ENCODE measurements around the gene ZNF148.

ZNF148 gene

GRCh38 chr3:125186261-125186787 is 188.8 kb downstream of the ZNF148 start:
- DNase-seq: no peak

DNA sequence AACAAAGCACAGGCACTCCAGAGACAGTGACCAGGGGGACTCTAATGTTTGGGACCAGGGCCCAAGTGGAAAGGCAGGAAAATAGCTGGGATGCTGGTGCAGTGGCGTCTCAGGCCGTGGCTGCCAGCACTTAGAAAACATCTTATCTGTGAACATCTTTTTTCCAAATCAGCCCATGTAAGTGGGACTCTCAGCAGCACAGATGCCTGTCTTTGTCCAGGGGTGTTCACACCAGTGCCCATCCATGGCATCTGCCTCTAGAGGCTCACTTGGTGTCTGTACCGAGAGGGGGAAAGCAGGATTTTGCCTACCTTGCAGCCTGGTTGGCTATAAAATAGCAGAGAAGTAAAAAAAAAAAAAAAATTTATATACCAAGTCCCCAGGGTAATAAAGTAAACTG is 189.3 kb downstream of the ZNF148 start:
- DNase-seq: no peak

- DNase-seq: no peak
Observed at GRCh38 chr3:125179884-125180240, 195.3 kb downstream of the ZNF148 start.

DNA sequence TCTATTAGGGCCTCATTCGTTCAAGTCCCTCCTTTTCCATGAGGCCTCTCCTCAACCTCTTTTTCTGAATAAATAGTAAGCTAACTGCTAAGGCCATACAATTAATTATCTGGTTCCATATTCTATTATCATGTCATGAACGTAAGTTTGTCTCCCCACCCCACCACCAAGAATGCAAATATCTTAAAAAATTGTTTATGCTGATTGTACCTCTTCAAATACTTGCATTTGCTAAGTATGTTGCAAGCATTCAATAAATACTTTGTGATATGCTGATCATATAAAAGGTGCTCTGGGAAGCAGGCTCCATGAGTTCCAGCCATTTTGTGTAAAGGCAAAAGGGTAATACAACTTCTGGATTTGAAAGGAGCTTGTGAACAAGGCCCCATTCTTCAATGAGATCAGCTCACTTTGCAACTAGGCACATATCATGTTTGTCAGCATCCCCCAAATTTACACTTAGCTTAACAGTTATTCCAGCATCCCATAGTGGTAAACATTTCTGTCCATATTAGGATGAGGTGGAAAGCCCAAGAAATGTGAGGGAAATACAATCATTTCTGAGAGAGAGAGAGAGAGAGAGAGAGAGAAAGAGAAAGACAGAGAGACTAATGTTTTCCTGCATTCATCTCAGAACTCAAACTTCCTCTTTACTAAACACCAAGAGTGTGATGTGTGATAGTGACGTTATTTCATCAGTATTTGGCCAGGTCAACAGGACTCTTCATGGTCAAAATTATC is 195.8 kb downstream of the ZNF148 start:
- DNase-seq: no peak

- DNase-seq: no peak
Observed at GRCh38 chr3:125177746-125178145, 197.4 kb downstream of the ZNF148 start.

All from activated T-cell treated with anti-CD3 and anti-CD28 coated beads, Interleukin-2, amount 50 U/mL, for 1 hour (primary cell).